ENCODE results near the gene PRSS8.

Gene PRSS8

GRCh38 chr16:31088459-31089183, 46.9 kb downstream of the PRSS8 start, which contains the start of gene PRSS53:
Gene PRSS53 (minus strand): TSS chr16:31088943. CDS start chr16:31088809, 134 bp downstream.
- DNase-seq: no peak
- Histone ChIP-seq H3K9me3 (ENCODE audit: control insufficient read depth, low read length) (no peaks in the 10 kb centered on the region), H3K36me3 (ENCODE audit: control insufficient read depth, insufficient read depth, low read length) (peaks cover 26% of the 10 kb centered on the region), H3K4me3 (ENCODE audit: insufficient read depth, low read depth, low read length, poor library complexity, severe bottlenecking) (no peak within 1 kb of the TSS), H3K4me1 (ENCODE audit: control insufficient read depth, insufficient read depth, low read length, poor library complexity, severe bottlenecking) (peaks cover 4% of the 10 kb centered on the region), H3K27me3 (replicated peaks; ENCODE audit: control insufficient read depth, insufficient read depth, low read length, poor library complexity, severe bottlenecking) (no peaks in the 10 kb centered on the region), H3K27ac (ENCODE audit: insufficient read depth, low read length, poor library complexity, severe bottlenecking) (no peak within 1 kb of the TSS)

- H3K36me3 ChIP-seq (ENCODE audit: control insufficient read depth, insufficient read depth, low read length): peaks cover 26% of the 10 kb centered on the region
- H3K4me1 ChIP-seq (ENCODE audit: control insufficient read depth, insufficient read depth, low read length, poor library complexity, severe bottlenecking): no peaks in the 10 kb centered on the region
- no peak overlapping the region for H3K4me3 ChIP-seq (ENCODE audit: insufficient read depth, low read depth, low read length, poor library complexity, severe bottlenecking)
- DNase-seq: no peak
- H3K9me3 ChIP-seq (ENCODE audit: control insufficient read depth, low read length): no peaks in the 10 kb centered on the region
- no peaks in the 10 kb centered on the region for H3K27me3 ChIP-seq (replicated peaks; ENCODE audit: control insufficient read depth, insufficient read depth, low read length, poor library complexity, severe bottlenecking)
- H3K27ac ChIP-seq (ENCODE audit: insufficient read depth, low read length, poor library complexity, severe bottlenecking): no peak overlapping the region
These were observed 47.6 kb downstream of the PRSS8 start for GRCh38 chr16:31087971-31088370.

- Histone ChIP-seq H3K4me1 (ENCODE audit: control insufficient read depth, insufficient read depth, low read length, poor library complexity, severe bottlenecking) (no peaks in the 10 kb centered on the region), H3K27me3 (replicated peaks; ENCODE audit: control insufficient read depth, insufficient read depth, low read length, poor library complexity, severe bottlenecking) (no peaks in the 10 kb centered on the region), H3K36me3 (ENCODE audit: control insufficient read depth, insufficient read depth, low read length) (peaks cover 25% of the 10 kb centered on the region), H3K4me3 (ENCODE audit: insufficient read depth, low read depth, low read length, poor library complexity, severe bottlenecking) (no peak overlapping the region), H3K27ac (ENCODE audit: insufficient read depth, low read length, poor library complexity, severe bottlenecking) (no peak overlapping the region), H3K9me3 (ENCODE audit: control insufficient read depth, low read length) (no peaks in the 10 kb centered on the region)
- no peak for DNase-seq
These were observed 48.0 kb downstream of the PRSS8 start for GRCh38 chr16:31087481-31087880.

- no peaks in the 10 kb centered on the region for H3K4me1 ChIP-seq (ENCODE audit: control insufficient read depth, insufficient read depth, low read length, poor library complexity, severe bottlenecking)
- no peak overlapping the region for H3K27ac ChIP-seq (ENCODE audit: insufficient read depth, low read length, poor library complexity, severe bottlenecking)
- peaks cover 29% of the 10 kb centered on the region for H3K36me3 ChIP-seq (ENCODE audit: control insufficient read depth, insufficient read depth, low read length)
- H3K9me3 ChIP-seq (ENCODE audit: control insufficient read depth, low read length): no peaks in the 10 kb centered on the region
- no peaks in the 10 kb centered on the region for H3K27me3 ChIP-seq (replicated peaks; ENCODE audit: control insufficient read depth, insufficient read depth, low read length, poor library complexity, severe bottlenecking)
- DNase-seq: no peak
- no peak overlapping the region for H3K4me3 ChIP-seq (ENCODE audit: insufficient read depth, low read depth, low read length, poor library complexity, severe bottlenecking)
These were observed 49.0 kb downstream of the PRSS8 start for GRCh38 chr16:31086629-31086906.

GRCh38 chr16:31085873-31086628, 49.5 kb downstream of the PRSS8 start:
- Histone ChIP-seq H3K27ac (ENCODE audit: insufficient read depth, low read length, poor library complexity, severe bottlenecking) (no peak overlapping the region), H3K9me3 (ENCODE audit: control insufficient read depth, low read length) (no peaks in the 10 kb centered on the region), H3K4me3 (ENCODE audit: insufficient read depth, low read depth, low read length, poor library complexity, severe bottlenecking) (no peak overlapping the region), H3K4me1 (ENCODE audit: control insufficient read depth, insufficient read depth, low read length, poor library complexity, severe bottlenecking) (no peaks in the 10 kb centered on the region), H3K27me3 (replicated peaks; ENCODE audit: control insufficient read depth, insufficient read depth, low read length, poor library complexity, severe bottlenecking) (no peaks in the 10 kb centered on the region), H3K36me3 (ENCODE audit: control insufficient read depth, insufficient read depth, low read length) (peaks cover 28% of the 10 kb centered on the region)
- no peak for DNase-seq

GRCh38 chr16:31085411-31085810, 50.1 kb downstream of the PRSS8 start:
- H3K27me3 ChIP-seq (replicated peaks; ENCODE audit: control insufficient read depth, insufficient read depth, low read length, poor library complexity, severe bottlenecking): no peaks in the 10 kb centered on the region
- no peak overlapping the region for H3K4me3 ChIP-seq (ENCODE audit: insufficient read depth, low read depth, low read length, poor library complexity, severe bottlenecking)
- DNase-seq: no peak
- no peaks in the 10 kb centered on the region for H3K4me1 ChIP-seq (ENCODE audit: control insufficient read depth, insufficient read depth, low read length, poor library complexity, severe bottlenecking)
- H3K36me3 ChIP-seq (ENCODE audit: control insufficient read depth, insufficient read depth, low read length): peaks cover 28% of the 10 kb centered on the region
- H3K27ac ChIP-seq (ENCODE audit: insufficient read depth, low read length, poor library complexity, severe bottlenecking): no peak overlapping the region
- no peaks in the 10 kb centered on the region for H3K9me3 ChIP-seq (ENCODE audit: control insufficient read depth, low read length)

- no peaks in the 10 kb centered on the region for H3K9me3 ChIP-seq (ENCODE audit: control insufficient read depth, low read length)
- no peak overlapping the region for H3K4me3 ChIP-seq (ENCODE audit: insufficient read depth, low read depth, low read length, poor library complexity, severe bottlenecking)
- H3K27ac ChIP-seq (ENCODE audit: insufficient read depth, low read length, poor library complexity, severe bottlenecking): no peak overlapping the region
- no peaks in the 10 kb centered on the region for H3K27me3 ChIP-seq (replicated peaks; ENCODE audit: control insufficient read depth, insufficient read depth, low read length, poor library complexity, severe bottlenecking)
- H3K36me3 ChIP-seq (ENCODE audit: control insufficient read depth, insufficient read depth, low read length): peaks cover 28% of the 10 kb centered on the region
- DNase-seq: no peak
- no peaks in the 10 kb centered on the region for H3K4me1 ChIP-seq (ENCODE audit: control insufficient read depth, insufficient read depth, low read length, poor library complexity, severe bottlenecking)
These were observed 50.8 kb downstream of the PRSS8 start for GRCh38 chr16:31084584-31085302.

- Histone ChIP-seq H3K9me3 (ENCODE audit: control insufficient read depth, low read length) (no peaks in the 10 kb centered on the region), H3K36me3 (ENCODE audit: control insufficient read depth, insufficient read depth, low read length) (peaks cover 34% of the 10 kb centered on the region), H3K4me1 (ENCODE audit: control insufficient read depth, insufficient read depth, low read length, poor library complexity, severe bottlenecking) (no peaks in the 10 kb centered on the region), H3K4me3 (ENCODE audit: insufficient read depth, low read depth, low read length, poor library complexity, severe bottlenecking) (no peak overlapping the region), H3K27ac (ENCODE audit: insufficient read depth, low read length, poor library complexity, severe bottlenecking) (no peak overlapping the region), H3K27me3 (replicated peaks; ENCODE audit: control insufficient read depth, insufficient read depth, low read length, poor library complexity, severe bottlenecking) (no peaks in the 10 kb centered on the region)
- DNase-seq: no peak
These were observed 51.5 kb downstream of the PRSS8 start for GRCh38 chr16:31083981-31084380.

- no peaks in the 10 kb centered on the region for H3K9me3 ChIP-seq (ENCODE audit: control insufficient read depth, low read length)
- no peak for DNase-seq
- no peaks in the 10 kb centered on the region for H3K27me3 ChIP-seq (replicated peaks; ENCODE audit: control insufficient read depth, insufficient read depth, low read length, poor library complexity, severe bottlenecking)
- H3K27ac ChIP-seq (ENCODE audit: insufficient read depth, low read length, poor library complexity, severe bottlenecking): no peak overlapping the region
- H3K4me3 ChIP-seq (ENCODE audit: insufficient read depth, low read depth, low read length, poor library complexity, severe bottlenecking): no peak overlapping the region
- peaks cover 38% of the 10 kb centered on the region for H3K36me3 ChIP-seq (ENCODE audit: control insufficient read depth, insufficient read depth, low read length)
- no peaks in the 10 kb centered on the region for H3K4me1 ChIP-seq (ENCODE audit: control insufficient read depth, insufficient read depth, low read length, poor library complexity, severe bottlenecking)
These were observed 52.0 kb downstream of the PRSS8 start for GRCh38 chr16:31083556-31083955.

- H3K27me3 ChIP-seq (replicated peaks; ENCODE audit: control insufficient read depth, insufficient read depth, low read length, poor library complexity, severe bottlenecking): no peaks in the 10 kb centered on the region
- H3K27ac ChIP-seq (ENCODE audit: insufficient read depth, low read length, poor library complexity, severe bottlenecking): no peak overlapping the region
- peaks cover 43% of the 10 kb centered on the region for H3K36me3 ChIP-seq (ENCODE audit: control insufficient read depth, insufficient read depth, low read length)
- H3K9me3 ChIP-seq (ENCODE audit: control insufficient read depth, low read length): no peaks in the 10 kb centered on the region
- H3K4me1 ChIP-seq (ENCODE audit: control insufficient read depth, insufficient read depth, low read length, poor library complexity, severe bottlenecking): no peaks in the 10 kb centered on the region
- no peak overlapping the region for H3K4me3 ChIP-seq (ENCODE audit: insufficient read depth, low read depth, low read length, poor library complexity, severe bottlenecking)
- no peak for DNase-seq
These were observed 52.4 kb downstream of the PRSS8 start for GRCh38 chr16:31083081-31083480.

Measured in effector memory CD4-positive, alpha-beta T cell (primary cell).